Left renal cortex interstitium (tissue), 4 donors: ENCODE measurements around the gene CAPN10. TPM values are rescaled to one million over a fixed set of nuclear protein-coding genes. Genes with fewer than 3 reads are reported as not detected.

Source experiments
- DNase-seq, 4 donors: peaks; one replicate each; pipeline ENCODE4 v3.0.0-alpha.2; 2013; ENCODE audit warnings: low read depth in 4 of 4, low spot score in 2 of 4, missing footprints in 1 of 4
- polyA plus RNA-seq, 4 donors: library from polyadenylated mRNA; unstranded; fragments of 120-200 nt; gene quantifications; one replicate each; pipeline ENCODE4 v1.2.1, GENCODE V29; 2013; ENCODE audit not compliant: insufficient read length in 4 of 4

The CAPN10 gene
- polyA plus RNA-seq, 4 donors = 15.3 to 39.6 (median 30.0) TPM

GRCh38 chr2:240646900-240647502 lies 60.5 kb downstream of the CAPN10 start:
- no peak for DNase-seq

DNA sequence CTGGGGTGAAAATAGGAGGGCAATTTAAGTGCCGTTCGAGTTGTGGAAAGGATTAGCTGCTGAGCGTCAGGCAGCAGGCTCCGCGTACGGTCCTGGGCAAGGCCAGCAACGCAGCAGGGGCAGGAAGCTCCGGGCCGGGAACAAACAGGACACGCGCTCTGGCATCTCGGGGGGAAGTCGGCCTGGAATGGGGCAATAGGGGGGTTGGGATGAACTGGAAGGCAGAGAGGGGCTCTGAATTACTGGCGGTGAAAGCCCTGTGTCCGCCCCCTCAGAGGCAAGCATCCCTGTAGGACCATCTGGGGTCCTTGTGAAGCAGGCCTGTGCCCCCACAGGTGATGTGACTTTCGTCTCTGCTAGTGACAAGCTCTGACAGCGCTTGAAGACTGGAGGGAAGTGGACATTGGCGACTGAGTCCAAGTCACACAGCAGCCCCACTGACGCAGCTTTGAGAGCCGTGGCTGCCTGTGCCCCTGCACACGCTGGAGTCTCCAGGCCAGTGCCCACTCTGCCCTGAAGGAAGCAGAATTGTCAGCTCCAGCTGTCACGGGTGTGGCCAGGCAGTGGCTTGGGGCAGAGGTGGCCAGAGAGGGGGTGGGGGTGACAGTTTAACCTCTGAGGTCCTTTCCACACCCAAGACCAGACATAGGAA lies 61.1 kb downstream of the CAPN10 start:
- no peak for DNase-seq

DNA sequence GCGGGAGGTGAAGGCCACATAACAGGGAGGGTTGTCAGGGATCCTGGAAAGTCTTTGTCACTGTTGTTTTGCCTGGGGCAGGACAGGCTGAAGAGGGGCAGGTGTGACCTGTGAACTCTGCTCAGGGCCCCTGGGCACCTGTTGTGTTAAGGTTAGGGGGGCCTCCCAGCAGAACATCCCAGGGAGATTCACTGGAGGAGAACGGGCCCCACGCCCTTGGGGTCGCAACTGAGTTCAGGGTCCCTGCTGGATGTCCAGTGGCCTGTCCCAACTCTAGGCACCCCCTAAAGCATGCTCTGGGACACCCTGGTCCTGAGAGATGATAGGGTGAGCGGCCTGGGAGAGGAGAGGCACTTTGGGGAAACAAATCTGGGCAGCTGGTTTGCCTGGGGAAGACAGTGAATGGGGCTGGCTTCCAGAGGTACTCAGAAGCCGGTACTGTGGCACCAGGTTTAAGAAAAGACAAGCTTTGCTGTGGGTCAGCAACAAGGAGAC lies 61.7 kb downstream of the CAPN10 start:
- no peak for DNase-seq

Other genes with a start within 250 kb of the CAPN10 start
- 10 to 100 TPM; 23.4 to 52.9 (median 41.6) TPM for gene GPC1, start 151.1 kb upstream of the CAPN10 start, polyA plus RNA-seq
- gene ANKMY1, start 28.7 kb upstream of the CAPN10 start, polyA plus RNA-seq = 10 to 100 TPM; 10.0 to 18.6 (median 12.9) TPM
- 1 to 10 TPM; 6.8 to 7.6 (median 7.4) TPM for gene DUSP28, start 26.4 kb upstream of the CAPN10 start, polyA plus RNA-seq
- gene RNPEPL1, start 18.2 kb upstream of the CAPN10 start, polyA plus RNA-seq = 10 to 100 TPM; 25.4 to 36.9 (median 33.6) TPM
- 1 to 10 TPM; 1.1 to 3.5 (median 2.3) TPM for gene GPR35, start 38.7 kb downstream of the CAPN10 start, polyA plus RNA-seq
- gene AQP12B, start 96.2 kb downstream of the CAPN10 start, polyA plus RNA-seq = 1 to 10 TPM in 1 of 4 donors, under 1 TPM in 3; 0.19 to 2.8 (median 0.60) TPM
- gene AQP12A, start 105.1 kb downstream of the CAPN10 start, polyA plus RNA-seq = 1 to 10 TPM in 1 of 4 donors, under 1 TPM in 2, not detected in 1; 0.57 to 1.5 (median 0.93) TPM
- 10 to 100 TPM in 3 of 4 donors, 1 to 10 TPM in 1; 7.9 to 15.8 (median 12.5) TPM for gene KIF1A, start 233.5 kb downstream of the CAPN10 start, polyA plus RNA-seq